NK-92 (cell line): ENCODE data around the gene RAET1E.
"Not testable (repeated sequence)": the region's sequence is repeated elsewhere in the genome, so short reads cannot be mapped to it uniquely, and the experiment has no call there.

ENCODE experiments used
- DNase-seq: peaks from one replicate; lab custom pipeline; 2025; ENCODE audit not compliant: unreplicated experiment; lab: John Stamatoyannopoulos, UW

RAET1E gene, protein sequence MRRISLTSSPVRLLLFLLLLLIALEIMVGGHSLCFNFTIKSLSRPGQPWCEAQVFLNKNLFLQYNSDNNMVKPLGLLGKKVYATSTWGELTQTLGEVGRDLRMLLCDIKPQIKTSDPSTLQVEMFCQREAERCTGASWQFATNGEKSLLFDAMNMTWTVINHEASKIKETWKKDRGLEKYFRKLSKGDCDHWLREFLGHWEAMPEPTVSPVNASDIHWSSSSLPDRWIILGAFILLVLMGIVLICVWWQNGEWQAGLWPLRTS

DNA sequence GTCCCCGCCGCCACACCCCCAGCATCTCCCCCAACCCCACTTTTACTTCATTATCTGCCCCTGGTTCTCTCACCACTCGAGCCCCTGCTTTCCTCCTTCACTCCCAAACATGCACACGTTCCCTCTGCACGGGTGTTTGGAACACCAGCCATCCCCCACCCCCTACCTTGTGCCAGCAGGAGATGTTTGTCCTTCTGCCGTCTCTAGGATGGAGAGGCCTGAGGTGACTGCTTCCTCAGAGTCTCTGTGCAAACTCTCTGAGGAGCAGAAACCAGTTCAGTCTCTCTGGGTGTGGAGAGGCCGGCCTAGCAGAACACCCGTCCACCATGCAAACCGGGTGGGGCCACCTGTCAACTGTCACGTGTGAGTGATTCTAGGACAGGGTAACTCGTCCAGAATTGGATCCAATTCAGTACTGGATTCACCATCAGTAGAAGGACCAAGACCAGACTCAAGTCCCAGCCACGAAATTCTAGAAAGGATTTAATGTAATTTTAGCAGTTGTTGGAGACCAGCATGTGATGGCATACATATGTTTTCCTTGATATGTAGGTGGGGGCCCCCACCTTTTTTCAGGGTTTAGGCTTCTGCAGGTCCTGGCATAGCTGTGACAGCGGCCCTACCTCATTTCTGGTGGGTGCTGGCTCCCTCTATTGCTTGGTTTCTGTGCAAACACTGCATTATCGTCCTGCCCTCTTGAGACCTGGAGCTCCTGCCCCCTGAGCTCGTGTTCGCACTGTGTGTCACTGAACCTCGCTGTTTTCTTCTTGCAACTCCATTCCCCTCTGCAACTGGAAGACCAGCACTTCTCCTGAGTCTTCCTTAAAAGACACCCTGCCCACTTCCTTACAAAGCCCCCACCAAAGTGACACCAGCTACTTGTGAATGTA, at the start of gene RAET1E:
Gene RAET1E (minus strand): TSS at position 259 of the 890 bp plus-strand sequence. CDS start 7,212 bp downstream, outside the sequence.
- no peak for DNase-seq

DNA sequence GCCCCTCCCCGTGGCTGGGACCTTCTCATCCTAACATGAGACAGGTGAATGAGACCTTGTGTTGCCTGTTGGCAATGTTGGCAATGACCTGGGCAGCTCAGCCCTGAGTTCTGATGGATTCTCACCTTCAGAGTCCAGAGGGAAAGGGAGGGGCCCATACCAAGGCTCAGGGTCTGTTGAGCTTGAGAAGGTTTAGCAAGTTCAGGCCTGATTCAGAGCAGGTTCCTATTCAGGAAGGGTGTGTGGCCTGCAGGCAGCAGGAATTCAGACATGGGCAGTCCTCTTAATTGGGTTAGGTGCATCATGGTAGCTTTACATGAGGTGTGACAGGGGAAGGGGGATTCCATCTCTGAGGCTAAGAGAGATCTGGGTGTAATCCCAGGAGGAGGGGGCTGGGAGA, 49.6 kb upstream of the RAET1E start:
- not testable (repeated sequence) for DNase-seq

- DNase-seq, result not testable (repeated sequence)
These were observed 48.7 kb upstream of the RAET1E start for GRCh38 chr6:149946631-149947030.

DNA sequence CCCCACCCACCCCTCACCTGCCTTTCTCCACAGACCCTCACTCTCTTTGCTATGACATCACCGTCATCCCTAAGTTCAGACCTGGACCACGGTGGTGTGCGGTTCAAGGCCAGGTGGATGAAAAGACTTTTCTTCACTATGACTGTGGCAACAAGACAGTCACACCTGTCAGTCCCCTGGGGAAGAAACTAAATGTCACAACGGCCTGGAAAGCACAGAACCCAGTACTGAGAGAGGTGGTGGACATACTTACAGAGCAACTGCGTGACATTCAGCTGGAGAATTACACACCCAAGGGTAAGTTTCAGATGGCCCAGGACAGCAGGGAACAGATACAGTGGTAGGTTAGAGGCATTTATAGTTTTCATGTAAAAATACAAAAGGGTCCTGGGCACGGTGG, 47.4 kb upstream of the RAET1E start:
- not testable (repeated sequence) for DNase-seq

GRCh38 chr6:149943321-149943720, 45.4 kb upstream of the RAET1E start:
- DNase-seq, result not testable (repeated sequence)

DNA sequence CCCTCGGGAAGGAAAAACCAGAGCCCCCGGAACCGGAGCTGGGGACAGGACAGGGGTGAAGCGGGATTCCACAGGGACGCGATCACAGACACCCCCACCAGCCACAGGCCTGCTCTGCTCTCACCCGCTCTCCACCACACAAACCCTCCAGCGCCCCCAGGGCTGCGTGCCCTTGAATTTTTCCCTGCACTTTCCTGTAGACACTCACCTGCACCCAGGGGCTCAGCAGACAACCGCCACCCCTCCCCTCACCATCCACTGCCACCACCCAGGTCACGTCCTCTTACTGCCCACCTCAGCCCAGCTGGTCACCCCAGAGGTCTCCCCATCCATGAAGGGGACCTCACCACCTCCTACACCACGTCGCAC, 44.5 kb upstream of the RAET1E start:
- DNase-seq, result no peak

DNA sequence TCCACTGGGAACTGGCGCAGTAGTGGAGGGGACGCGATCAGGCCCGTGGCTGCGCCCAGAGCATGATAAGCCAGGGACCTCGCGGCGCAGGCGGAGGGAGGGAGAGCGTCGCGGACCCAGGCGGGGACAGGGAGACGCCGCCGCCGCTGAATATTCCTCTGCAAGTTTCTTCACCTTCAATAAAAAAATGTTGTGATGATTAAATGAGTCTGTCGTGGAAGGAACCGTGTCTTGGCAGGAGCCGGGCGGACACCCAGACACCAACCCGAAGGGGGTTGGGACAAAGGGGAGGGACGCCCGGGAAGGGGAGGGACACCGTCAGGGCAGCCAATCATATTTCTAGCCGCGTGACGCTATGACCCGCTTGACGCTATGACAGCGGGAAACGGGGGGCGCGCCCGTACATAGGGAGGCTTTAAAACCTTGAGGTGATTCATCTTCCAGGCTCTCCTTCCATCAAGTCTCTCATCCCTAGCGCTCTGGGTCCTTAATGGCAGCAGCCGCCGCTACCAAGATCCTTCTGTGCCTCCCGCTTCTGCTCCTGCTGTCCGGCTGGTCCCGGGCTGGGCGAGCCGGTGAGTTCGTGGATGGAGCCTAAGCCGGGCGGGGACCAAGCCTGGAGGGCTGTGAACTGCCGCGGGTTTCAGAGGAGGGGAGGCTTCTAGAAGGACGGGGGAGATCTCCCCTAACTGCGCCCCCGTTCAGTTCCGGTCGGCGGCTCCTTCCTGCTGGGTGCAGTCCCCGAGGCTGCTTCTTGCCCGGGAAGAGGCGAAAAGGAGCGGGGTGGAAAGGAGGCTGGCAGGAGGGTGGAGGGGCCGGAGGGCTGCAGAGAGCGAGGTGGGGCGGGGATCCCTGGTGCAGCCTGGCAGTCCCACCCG, 43.9 kb upstream of the RAET1E start, which contains the start of gene ULBP2:
Gene ULBP2 (plus strand): TSS at position 432 of the 878 bp plus-strand sequence. CDS start 59 bp downstream, at position 491.
- no peak for DNase-seq

DNA sequence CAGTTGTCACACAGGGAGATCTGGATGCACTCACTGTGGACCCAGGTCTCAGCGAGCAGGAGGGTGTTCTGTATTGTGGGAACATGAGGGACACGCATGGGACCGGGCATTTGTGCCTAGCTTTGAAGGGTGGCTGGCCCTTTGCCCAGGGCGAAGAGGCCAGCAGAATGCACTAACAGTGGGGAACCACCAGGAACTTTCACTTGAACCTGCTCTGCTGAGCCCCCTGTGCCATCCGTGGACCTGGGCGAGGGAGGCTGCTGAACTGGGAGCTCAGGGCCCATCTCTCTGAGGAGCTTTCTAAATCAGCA, 42.7 kb upstream of the RAET1E start:
- no peak for DNase-seq

- DNase-seq, result no peak
These were observed 42.2 kb upstream of the RAET1E start for GRCh38 chr6:149939909-149940671.

DNA sequence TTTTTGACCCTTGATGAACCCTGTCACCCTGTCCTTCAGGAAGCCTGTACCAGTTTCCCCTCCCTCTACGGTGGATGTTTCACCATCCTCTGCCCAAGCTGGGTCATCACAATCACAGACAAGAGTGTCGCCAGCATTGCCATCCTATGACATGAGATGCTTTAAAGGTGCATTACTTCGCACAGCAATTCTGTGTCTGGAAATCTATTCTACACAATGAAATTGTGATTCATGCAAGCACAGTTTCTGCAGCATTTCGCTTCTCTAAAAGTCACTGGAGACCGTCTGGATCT, 41.4 kb upstream of the RAET1E start:
- DNase-seq, result no peak

- no peak for DNase-seq
These were observed 40.9 kb upstream of the RAET1E start for GRCh38 chr6:149938571-149939355.

DNA sequence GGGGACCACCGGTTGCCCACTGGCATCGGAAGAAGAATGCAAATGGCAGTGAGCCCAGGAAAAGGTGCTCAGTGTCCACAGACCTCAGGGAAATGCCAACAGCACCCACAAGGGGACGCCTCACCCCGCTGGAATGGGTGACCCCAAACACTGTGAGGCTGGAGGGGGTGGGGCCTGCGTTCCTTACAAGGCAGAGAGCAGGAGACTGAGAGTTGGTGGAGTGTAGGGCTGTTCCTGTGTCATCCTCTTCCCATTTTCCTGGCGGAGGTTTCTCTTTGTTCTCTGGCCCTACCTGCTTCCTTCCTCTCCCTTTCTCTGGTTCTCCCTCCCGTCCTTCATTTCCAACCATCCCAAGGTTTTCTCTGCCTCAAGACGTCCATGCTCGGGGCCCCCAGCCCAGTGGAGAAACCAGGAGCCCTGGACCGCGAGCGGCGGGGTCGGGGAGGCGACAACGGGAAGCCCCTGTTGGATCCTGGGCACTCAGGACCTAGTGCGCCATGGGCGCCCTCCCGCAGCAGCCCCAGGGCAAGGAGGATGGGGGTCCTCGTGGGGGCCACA, 40.2 kb upstream of the RAET1E start:
- DNase-seq, result not testable (repeated sequence)

- no peak for DNase-seq
These were observed 38.8 kb upstream of the RAET1E start for GRCh38 chr6:149936743-149937142.

GRCh38 chr6:149935668-149936067, 37.8 kb upstream of the RAET1E start:
- no peak for DNase-seq

GRCh38 chr6:149935246-149935645, 37.3 kb upstream of the RAET1E start:
- DNase-seq, result no peak

- DNase-seq, result no peak
These were observed 36.6 kb upstream of the RAET1E start for GRCh38 chr6:149934249-149935156.

DNA sequence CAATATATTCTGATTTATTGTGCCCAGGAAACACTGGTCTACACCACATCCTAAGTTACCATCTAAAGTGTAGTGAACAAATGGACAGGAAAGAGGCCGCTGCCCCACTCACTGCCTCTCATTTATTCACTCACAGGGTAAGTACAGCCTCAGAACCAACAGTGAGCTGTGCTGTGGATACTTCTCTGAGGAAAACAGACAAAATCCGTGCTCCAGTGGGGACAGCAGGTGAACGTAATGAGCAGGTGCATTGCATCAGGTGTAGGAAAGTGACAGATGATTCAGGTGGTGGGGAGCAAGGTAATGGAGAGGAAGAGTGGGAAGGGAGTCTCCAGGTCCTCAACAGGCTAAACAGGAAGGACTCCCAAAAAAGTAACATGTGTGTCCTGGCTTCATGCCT, 35.5 kb upstream of the RAET1E start:
- DNase-seq, result no peak

DNA sequence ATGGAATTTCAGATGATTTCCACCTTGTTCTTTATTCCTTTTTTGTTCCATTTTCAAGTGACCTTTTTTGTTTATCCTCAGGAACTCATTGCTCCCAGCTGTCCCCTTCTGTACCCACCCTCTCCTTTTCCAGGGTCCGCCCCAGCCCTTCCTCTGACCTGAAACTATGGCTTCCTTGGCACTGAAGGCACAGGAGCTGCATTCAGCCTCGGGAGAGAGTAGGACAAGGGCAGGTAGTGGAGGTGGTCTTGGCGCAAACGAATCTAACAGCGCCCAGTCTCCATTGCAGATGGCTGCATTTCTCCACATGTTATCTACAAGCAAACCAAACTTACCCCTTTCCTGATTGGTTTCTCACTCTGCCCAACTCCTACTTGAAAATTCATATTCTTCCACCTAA, 35.1 kb upstream of the RAET1E start:
- no peak for DNase-seq

GRCh38 chr6:149931501-149931900, 33.6 kb upstream of the RAET1E start:
- no peak for DNase-seq
